ENCODE measurements around the gene PITPNC1. TPM values are rescaled to one million over a fixed set of nuclear protein-coding genes. Genes with fewer than 3 reads are reported as not detected.

PITPNC1 gene
- total RNA-seq, 1 experiment from 2014 or later: 6.9 TPM

DNA sequence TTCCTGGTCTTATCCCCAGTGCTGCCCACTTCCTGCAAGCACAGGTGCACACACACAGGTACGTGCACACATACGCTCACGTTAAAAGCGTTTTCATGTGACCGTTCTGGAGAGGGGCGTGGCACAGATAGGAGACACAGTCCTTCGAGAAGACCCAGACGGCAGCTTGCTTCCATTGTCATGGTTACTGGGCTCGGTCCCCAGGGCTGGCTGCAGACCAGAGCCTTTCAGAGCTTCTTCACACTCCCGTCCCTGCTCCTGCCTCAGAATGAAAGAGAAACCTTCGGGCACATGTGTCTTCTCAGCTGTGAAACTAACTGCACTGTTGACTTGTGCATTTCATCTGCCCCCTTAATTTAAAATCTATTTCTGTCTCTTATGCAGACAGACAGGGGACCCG lies 154.2 kb downstream of the PITPNC1 start:
- no peak overlapping the region for H3K27ac Mint-ChIP-seq (ENCODE audit: unreplicated experiment)
- H3K27me3 Mint-ChIP-seq (ENCODE audit: unreplicated experiment): no peaks in the 10 kb centered on the region
- DNase-seq: no peak
- intact Hi-C loops (cut with micrococcal nuclease; ENCODE audit: unreplicated experiment): no loop called here
- no peak overlapping the region for H3K4me3 Mint-ChIP-seq (ENCODE audit: low read depth, unreplicated experiment)
- BruUV-seq (replicated peaks): no TSS peak
- no peaks in the 10 kb centered on the region for H3K36me3 Mint-ChIP-seq (ENCODE audit: insufficient read depth, unreplicated experiment)
- H3K4me1 Mint-ChIP-seq (ENCODE audit: low read depth, unreplicated experiment): peaks cover 25% of the 10 kb centered on the region
- no peaks in the 10 kb centered on the region for H3K9me3 Mint-ChIP-seq (ENCODE audit: low read depth, unreplicated experiment)
- TF ChIP-seq, protein P1, sequence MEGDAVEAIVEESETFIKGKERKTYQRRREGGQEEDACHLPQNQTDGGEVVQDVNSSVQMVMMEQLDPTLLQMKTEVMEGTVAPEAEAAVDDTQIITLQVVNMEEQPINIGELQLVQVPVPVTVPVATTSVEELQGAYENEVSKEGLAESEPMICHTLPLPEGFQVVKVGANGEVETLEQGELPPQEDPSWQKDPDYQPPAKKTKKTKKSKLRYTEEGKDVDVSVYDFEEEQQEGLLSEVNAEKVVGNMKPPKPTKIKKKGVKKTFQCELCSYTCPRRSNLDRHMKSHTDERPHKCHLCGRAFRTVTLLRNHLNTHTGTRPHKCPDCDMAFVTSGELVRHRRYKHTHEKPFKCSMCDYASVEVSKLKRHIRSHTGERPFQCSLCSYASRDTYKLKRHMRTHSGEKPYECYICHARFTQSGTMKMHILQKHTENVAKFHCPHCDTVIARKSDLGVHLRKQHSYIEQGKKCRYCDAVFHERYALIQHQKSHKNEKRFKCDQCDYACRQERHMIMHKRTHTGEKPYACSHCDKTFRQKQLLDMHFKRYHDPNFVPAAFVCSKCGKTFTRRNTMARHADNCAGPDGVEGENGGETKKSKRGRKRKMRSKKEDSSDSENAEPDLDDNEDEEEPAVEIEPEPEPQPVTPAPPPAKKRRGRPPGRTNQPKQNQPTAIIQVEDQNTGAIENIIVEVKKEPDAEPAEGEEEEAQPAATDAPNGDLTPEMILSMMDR (IDR thresholded peaks at IDR 0.05; ENCODE audit: unreplicated experiment): no peak
- CTCF ChIA-PET: no interaction called here

DNA sequence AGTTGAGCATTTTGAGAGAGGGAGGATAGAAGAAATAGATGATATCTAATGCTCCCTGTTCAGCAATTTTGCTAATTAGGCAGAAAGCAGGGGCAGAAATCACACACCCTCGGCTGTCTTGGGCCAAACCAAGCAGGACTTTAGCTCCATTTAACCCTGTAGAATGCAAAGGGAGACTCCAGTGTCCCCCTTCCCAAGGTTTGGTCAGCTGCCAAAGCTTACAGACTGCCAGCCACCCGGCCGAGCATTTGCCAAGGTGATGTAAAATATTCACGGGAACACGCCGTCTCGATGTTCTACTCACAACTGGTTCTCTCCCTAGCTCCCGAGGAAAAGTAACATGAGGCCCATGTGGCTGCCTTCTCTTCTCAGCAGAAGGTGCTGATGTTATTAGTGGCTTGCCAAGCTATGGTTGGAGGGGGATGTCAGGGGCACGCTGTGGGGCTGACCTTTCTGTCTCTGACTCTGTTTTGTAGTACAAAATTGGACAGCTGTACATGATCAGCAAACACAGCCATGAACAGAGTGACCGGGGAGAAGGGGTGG lies 155.3 kb downstream of the PITPNC1 start:
- intact Hi-C loops (cut with micrococcal nuclease; ENCODE audit: unreplicated experiment): no loop called here

DNA sequence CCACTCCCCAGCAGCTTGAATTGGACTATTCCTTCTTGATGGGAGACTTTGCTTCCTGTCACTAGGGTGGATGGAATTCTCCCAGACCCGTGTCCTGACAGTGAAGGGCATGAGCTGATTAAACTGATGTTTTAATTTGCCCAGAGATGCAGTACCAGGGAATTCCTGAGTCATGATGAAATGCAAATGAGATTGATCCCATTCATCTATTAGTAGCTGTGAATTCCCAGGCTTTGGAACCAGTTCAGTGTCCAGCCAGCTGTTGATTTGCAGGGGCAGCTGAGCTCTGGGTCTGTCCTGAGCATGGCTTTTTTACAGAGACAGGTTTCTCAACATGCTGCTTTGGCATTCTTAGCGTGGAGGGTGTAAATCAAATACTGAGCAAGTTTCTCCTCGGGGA lies 157.9 kb downstream of the PITPNC1 start:
- TF ChIP-seq, protein P1 (IDR thresholded peaks at IDR 0.05; ENCODE audit: unreplicated experiment): no peak
- no TSS peak for BruUV-seq (replicated peaks)
- no peak overlapping the region for H3K4me3 Mint-ChIP-seq (ENCODE audit: low read depth, unreplicated experiment)
- H3K27ac Mint-ChIP-seq (ENCODE audit: unreplicated experiment): no peak overlapping the region
- H3K27me3 Mint-ChIP-seq (ENCODE audit: unreplicated experiment): no peaks in the 10 kb centered on the region
- intact Hi-C loops (cut with micrococcal nuclease; ENCODE audit: unreplicated experiment): no loop called here
- CTCF ChIA-PET: interaction anchor here (0.6 kb wide), 2 partner anchors 33 to 452 kb away, joined by 3 read pairs; no protein-coding TSS in a partner anchor
- peaks cover 12% of the 10 kb centered on the region for H3K4me1 Mint-ChIP-seq (ENCODE audit: low read depth, unreplicated experiment)
- no peaks in the 10 kb centered on the region for H3K9me3 Mint-ChIP-seq (ENCODE audit: low read depth, unreplicated experiment)
- H3K36me3 Mint-ChIP-seq (ENCODE audit: insufficient read depth, unreplicated experiment): no peaks in the 10 kb centered on the region
- DNase-seq: no peak

More for the DNA sequence above, 155.3 kb downstream of the PITPNC1 start:
- Mint-ChIP-seq H3K27me3 (ENCODE audit: unreplicated experiment) (no peaks in the 10 kb centered on the region), H3K36me3 (ENCODE audit: insufficient read depth, unreplicated experiment) (no peaks in the 10 kb centered on the region), H3K9me3 (ENCODE audit: low read depth, unreplicated experiment) (no peaks in the 10 kb centered on the region), H3K4me1 (ENCODE audit: low read depth, unreplicated experiment) (peaks cover 25% of the 10 kb centered on the region), H3K27ac (ENCODE audit: unreplicated experiment) (no peak overlapping the region), H3K4me3 (ENCODE audit: low read depth, unreplicated experiment) (no peak overlapping the region)
- TF ChIP-seq, protein P1 (IDR thresholded peaks at IDR 0.05; ENCODE audit: unreplicated experiment): no peak
- DNase-seq: no peak
- no TSS peak for BruUV-seq (replicated peaks)
- CTCF ChIA-PET: interaction anchor here (0.6 kb wide), 1 partner anchor 144 kb away, joined by 3 read pairs; no protein-coding TSS in a partner anchor

DNA sequence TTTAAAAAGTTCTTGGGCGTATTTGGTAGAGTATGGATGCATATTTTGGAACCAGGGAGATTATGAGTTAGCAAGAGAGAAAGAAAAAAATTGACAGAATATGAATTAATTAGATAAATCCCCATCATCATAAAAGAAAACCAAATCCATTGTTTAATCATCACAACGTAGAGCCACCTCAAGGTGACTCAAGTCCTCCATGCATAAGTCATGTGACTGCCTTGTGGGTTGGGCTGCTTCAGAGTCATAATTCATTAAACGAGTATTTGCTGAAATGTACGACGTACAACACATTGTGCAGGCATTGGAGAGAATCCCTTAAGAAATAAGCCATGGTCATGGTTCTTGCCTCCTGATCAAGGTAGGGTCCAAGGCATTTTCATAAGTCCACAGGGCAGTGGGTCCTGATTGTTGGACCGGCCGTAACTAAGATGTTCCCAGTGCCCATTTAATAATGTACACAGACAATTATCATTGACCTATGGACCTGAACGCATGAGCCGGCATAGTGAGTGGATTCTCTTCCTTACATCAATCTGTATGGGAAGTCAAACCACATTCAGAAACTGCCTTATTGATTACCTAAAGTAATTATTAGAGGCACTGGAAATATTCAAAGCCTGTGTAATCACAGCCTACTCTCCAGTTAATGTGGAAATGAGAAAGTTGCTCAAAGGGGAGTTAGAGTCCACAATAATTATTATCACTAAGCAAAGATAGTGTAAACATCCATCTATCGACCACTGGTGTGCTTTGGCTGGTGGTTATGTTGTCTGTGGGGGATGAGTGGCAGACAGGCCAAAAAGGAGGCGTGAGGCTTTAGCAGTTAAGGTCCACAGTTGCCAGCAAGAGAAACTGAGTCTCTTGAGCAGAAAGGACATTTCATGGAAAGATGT lies 165.4 kb downstream of the PITPNC1 start:
- Mint-ChIP-seq H3K27me3 (ENCODE audit: unreplicated experiment) (no peaks in the 10 kb centered on the region), H3K36me3 (ENCODE audit: insufficient read depth, unreplicated experiment) (no peaks in the 10 kb centered on the region), H3K9me3 (ENCODE audit: low read depth, unreplicated experiment) (no peaks in the 10 kb centered on the region), H3K4me1 (ENCODE audit: low read depth, unreplicated experiment) (peaks cover 9% of the 10 kb centered on the region), H3K4me3 (ENCODE audit: low read depth, unreplicated experiment) (no peak overlapping the region), H3K27ac (ENCODE audit: unreplicated experiment) (no peak overlapping the region)
- intact Hi-C loops (cut with micrococcal nuclease; ENCODE audit: unreplicated experiment): no loop called here
- TF ChIP-seq, protein P1 (IDR thresholded peaks at IDR 0.05; ENCODE audit: unreplicated experiment): no peak
- no TSS peak for BruUV-seq (replicated peaks)
- CTCF ChIA-PET: no interaction called here
- no peak for DNase-seq

Measured in Calu3 (cell line).